HG02885 (cell line): ENCODE measurements around the gene ALDOB.

Experiments
- ATAC-seq: cut with Tn5 transposase; IDR thresholded peaks from one replicate; pipeline ENCODE4 v1.9.1; 2021; ENCODE audit warnings: mild to moderate bottlenecking; ENCODE audit not compliant: unreplicated experiment, poor library complexity

The ALDOB gene

GRCh38 chr9:101458963-101459631 is 23.5 kb upstream of the ALDOB start:
- peak; percentile 92 for ATAC-seq

- ATAC-seq, result no peak
These were observed 21.4 kb upstream of the ALDOB start for GRCh38 chr9:101457003-101457402.

- no peak for ATAC-seq
These were observed 20.2 kb upstream of the ALDOB start for GRCh38 chr9:101455656-101456240.

DNA sequence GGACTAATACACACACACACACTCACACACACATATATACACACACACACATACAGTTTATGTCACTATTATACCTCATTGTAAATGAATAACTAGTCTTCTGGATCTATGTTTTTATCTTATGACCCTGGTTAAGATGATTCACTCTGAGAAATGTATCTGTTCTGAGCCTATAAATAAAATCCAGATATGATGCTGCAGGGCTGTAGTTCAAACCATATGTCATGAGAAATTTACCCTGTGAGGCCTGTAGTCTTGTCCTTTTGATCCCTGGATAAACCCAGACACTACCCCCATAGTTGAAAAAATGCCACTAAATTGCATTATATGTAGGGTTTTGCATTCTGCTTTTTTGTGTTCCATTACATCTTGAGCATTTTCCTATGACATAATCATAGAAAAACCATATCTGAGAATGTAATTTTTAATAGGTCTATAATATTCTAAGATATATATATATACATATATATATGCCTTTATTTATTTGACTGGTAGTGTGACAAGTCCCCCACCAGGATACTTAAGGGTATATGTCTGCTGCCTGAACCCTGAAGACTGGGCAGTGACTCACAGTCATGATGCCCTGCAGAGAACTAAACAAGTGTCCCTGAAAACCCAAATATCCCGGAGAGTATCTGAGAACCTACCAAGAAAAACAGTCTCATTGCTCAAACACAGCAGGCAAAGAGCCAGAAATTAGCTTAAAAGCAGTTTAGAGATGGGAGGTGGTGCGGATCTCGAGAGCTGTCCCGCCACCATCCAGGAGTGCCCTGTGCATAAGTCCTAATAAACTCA is 18.4 kb upstream of the ALDOB start:
- no peak for ATAC-seq

- ATAC-seq, result no peak
These were observed 15.9 kb upstream of the ALDOB start for GRCh38 chr9:101451498-101451897.

DNA sequence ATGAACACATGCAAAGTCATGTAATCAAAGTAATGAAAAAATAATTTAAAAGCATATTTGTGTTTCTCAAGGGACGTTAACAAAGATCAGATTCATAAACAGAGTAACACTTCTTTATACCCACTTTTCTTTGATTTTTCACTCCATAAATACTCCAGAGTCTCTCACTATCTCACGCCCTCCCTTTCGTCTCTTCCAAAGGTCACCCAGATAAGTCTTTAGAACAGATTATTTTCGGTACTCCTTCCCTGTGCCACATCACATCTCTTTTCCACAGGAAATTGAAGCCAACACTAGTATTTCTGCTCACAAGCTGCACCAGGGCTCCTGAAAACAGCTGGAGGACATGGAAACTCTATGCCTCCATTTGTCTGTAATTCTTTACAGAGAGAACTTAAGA is 15.4 kb upstream of the ALDOB start:
- ATAC-seq, result no peak

- ATAC-seq, result peak; percentile 97
These were observed 13.6 kb upstream of the ALDOB start for GRCh38 chr9:101449071-101449721.

GRCh38 chr9:101448680-101449070 is 13.1 kb upstream of the ALDOB start:
- ATAC-seq, result no peak

DNA sequence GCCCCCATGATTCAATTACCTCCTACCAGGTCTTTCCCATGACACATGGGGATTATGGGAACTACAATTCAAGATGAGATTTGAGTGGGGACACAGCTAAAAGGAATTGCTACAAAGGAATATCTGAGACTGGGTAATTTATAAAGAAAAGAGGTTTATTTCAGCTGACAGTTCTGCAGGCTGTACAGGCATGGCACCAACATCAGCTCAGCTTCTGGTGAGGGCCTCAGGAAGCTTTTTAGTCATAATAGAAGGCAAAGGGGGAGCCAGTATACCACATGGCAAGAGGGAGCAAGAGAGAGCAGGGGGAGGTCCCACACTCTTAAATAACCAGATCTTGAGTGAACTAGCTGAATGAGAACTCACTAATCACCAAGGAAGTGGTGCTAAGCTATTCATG is 11.2 kb upstream of the ALDOB start:
- ATAC-seq, result no peak

DNA sequence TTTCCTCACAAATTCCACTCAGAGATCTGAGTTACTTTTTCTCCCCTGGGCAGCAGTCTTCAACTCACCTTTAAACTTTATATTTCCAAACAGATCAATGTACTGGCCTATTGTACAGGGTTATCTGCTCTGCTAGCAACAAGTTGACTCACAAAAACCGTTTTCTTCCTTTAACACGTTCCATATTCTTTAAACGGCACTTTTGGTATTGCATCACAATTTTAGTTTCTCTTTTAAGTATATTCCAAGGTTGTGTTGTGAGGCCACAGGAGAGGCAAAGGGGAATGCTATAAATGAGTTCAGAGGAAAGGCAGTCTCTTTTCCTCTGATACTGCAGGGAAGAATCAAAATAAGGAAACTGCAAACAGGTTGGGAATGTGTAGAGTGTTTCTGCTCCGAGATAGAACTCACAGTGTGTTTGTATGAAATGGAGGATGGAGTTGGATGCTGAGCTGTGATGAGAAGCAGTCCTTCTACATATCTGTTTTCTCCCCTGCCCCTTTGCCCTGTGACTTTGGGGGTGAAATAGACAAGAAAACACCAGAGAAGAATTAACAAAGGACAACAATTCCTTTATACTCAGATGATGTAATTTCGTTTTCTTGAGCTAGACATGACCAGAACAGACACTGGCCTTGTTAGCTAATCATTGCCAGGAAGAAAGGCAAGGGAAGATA is 9.9 kb upstream of the ALDOB start:
- ATAC-seq, result no peak

GRCh38 chr9:101443364-101443771 is 7.8 kb upstream of the ALDOB start:
- ATAC-seq, result no peak

DNA sequence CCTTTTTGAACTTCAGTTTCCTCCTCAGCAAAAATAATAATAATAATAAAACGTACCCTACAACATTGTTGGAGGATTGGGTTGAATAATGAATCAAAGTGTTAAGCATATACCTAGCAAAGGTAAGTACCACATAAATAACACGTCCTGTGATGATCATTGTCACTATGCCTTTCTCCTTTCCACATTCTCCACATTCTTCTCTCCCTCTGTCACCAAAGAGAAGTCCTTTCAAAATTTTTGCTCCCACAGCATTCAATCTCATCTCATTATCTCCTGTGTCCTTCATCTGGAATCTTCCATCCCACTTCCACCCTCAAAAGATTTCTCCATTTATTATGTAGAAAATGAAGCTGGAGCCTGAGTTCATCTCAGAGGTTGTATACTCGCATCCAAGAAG is 7.2 kb upstream of the ALDOB start:
- no peak for ATAC-seq

DNA sequence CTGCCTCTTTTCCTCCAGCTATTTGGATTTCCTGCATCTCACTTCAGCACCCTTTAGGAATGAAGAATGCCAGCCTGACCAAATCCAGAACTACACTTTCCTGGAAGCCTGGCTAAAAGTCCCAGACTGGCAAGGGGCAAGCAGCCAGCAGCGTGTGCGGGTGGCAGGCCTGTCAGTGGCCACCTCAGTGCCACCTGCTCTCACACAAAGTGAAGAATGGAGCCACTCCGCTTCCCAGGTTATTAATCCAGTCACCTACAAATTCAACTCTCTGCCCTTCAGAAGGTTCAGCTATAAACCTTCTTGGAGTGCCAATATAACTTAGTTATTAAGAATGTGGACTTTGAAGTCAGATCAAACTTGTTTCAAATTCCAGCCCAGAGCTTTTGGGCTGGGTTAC is 6.7 kb upstream of the ALDOB start:
- no peak for ATAC-seq

- no peak for ATAC-seq
These were observed 5.2 kb upstream of the ALDOB start for GRCh38 chr9:101440714-101441230.

GRCh38 chr9:101438523-101438922 is 2.9 kb upstream of the ALDOB start:
- ATAC-seq, result no peak

GRCh38 chr9:101437806-101438232 is 2.2 kb upstream of the ALDOB start:
- ATAC-seq, result no peak

GRCh38 chr9:101434998-101435397 is 576 bp downstream of the ALDOB start:
- peak; percentile 40 for ATAC-seq

- no peak for ATAC-seq
These were observed 2.3 kb downstream of the ALDOB start for GRCh38 chr9:101433229-101433628.

- no peak for ATAC-seq
These were observed 2.8 kb downstream of the ALDOB start for GRCh38 chr9:101432740-101433139.

- ATAC-seq, result no peak
These were observed 3.4 kb downstream of the ALDOB start for GRCh38 chr9:101432171-101432570.
